Measurements from ENCODE around the gene ZNF444.
"Not testable (repeated sequence)": the region's sequence is repeated elsewhere in the genome, so short reads cannot be mapped to it uniquely, and the experiment has no call there.

ZNF444 gene

GRCh38 chr19:56199687-56200086, 58.6 kb downstream of the ZNF444 start:
- no peaks in the 10 kb centered on the region for H3K9me3 ChIP-seq (ENCODE audit: insufficient read depth, low read length)
- H3K79me2 ChIP-seq (ENCODE audit: insufficient read depth, low read length) = no peaks in the 10 kb centered on the region
- H3F3A ChIP-seq (ENCODE audit: insufficient read depth) = no peaks in the 10 kb centered on the region
- H3K9me2 ChIP-seq (replicated peaks; ENCODE audit: insufficient read depth, low read length) = no peaks in the 10 kb centered on the region
- H3K27me3 ChIP-seq (ENCODE audit: low read length) = no peaks in the 10 kb centered on the region
- H3K9ac ChIP-seq (ENCODE audit: low read length) = no peak overlapping the region
- no peak for TF ChIP-seq EZH2phosphoT487 (conservative IDR thresholded peaks at IDR 0.05; ENCODE audit: low read length)
- TF ChIP-seq CTCF (IDR thresholded peaks at IDR 0.05; ENCODE audit: insufficient read depth, low read length, poor library complexity, severe bottlenecking) = no peak
- no peak overlapping the region for H3K27ac ChIP-seq (ENCODE audit: low read depth, low read length)
- H3K4me2 ChIP-seq (ENCODE audit: low read depth, low read length, poor library complexity, severe bottlenecking) = no peak overlapping the region
- H4K20me1 ChIP-seq (ENCODE audit: low read depth, low read length) = no peaks in the 10 kb centered on the region
- no peak overlapping the region for H2AFZ ChIP-seq (ENCODE audit: low read depth, low read length, severe bottlenecking)
- H3K36me3 ChIP-seq (ENCODE audit: low read length) = no peaks in the 10 kb centered on the region
- no peak overlapping the region for H3K4me3 ChIP-seq (ENCODE audit: insufficient read depth, low read length, poor library complexity, severe bottlenecking)

- Histone ChIP-seq H3K36me3 (ENCODE audit: low read length) (no peaks in the 10 kb centered on the region), H3K4me3 (ENCODE audit: insufficient read depth, low read length, poor library complexity, severe bottlenecking) (no peak within 1 kb of the TSS), H3K27me3 (ENCODE audit: low read length) (no peaks in the 10 kb centered on the region), H3K9me3 (ENCODE audit: insufficient read depth, low read length) (no peaks in the 10 kb centered on the region), H3K9ac (ENCODE audit: low read length) (no peak within 1 kb of the TSS), H4K20me1 (ENCODE audit: low read depth, low read length) (no peaks in the 10 kb centered on the region), H3K27ac (ENCODE audit: low read depth, low read length) (no peak within 1 kb of the TSS), H3K4me2 (ENCODE audit: low read depth, low read length, poor library complexity, severe bottlenecking) (no peak within 1 kb of the TSS), H3K9me2 (replicated peaks; ENCODE audit: insufficient read depth, low read length) (no peaks in the 10 kb centered on the region), H2AFZ (ENCODE audit: low read depth, low read length, severe bottlenecking) (no peak within 1 kb of the TSS), H3K79me2 (ENCODE audit: insufficient read depth, low read length) (no peaks in the 10 kb centered on the region), H3F3A (ENCODE audit: insufficient read depth) (no peaks in the 10 kb centered on the region)
- no peak for TF ChIP-seq CTCF (IDR thresholded peaks at IDR 0.05; ENCODE audit: insufficient read depth, low read length, poor library complexity, severe bottlenecking)
- no peak for TF ChIP-seq EZH2phosphoT487 (conservative IDR thresholded peaks at IDR 0.05; ENCODE audit: low read length)
Measured at GRCh38 chr19:56201973-56202372, 60.9 kb downstream of the ZNF444 start, which contains the start of gene ZSCAN5C. TSS of gene ZSCAN5C (plus strand) at chr19:56202273. CDS start at chr19:56205914, 3,641 bp downstream.

- not testable (repeated sequence) for H4K20me1 ChIP-seq (ENCODE audit: low read depth, low read length); H3K9ac ChIP-seq (ENCODE audit: low read length); H3K9me2 ChIP-seq (replicated peaks; ENCODE audit: insufficient read depth, low read length); H3K4me2 ChIP-seq (ENCODE audit: low read depth, low read length, poor library complexity, severe bottlenecking); H3K27me3 ChIP-seq (ENCODE audit: low read length); H2AFZ ChIP-seq (ENCODE audit: low read depth, low read length, severe bottlenecking); H3K9me3 ChIP-seq (ENCODE audit: insufficient read depth, low read length); H3K4me3 ChIP-seq (ENCODE audit: insufficient read depth, low read length, poor library complexity, severe bottlenecking); H3K36me3 ChIP-seq (ENCODE audit: low read length); H3F3A ChIP-seq (ENCODE audit: insufficient read depth); H3K27ac ChIP-seq (ENCODE audit: low read depth, low read length); H3K79me2 ChIP-seq (ENCODE audit: insufficient read depth, low read length)
Measured at GRCh38 chr19:56207581-56207980, 66.5 kb downstream of the ZNF444 start.

GRCh38 chr19:56209091-56209490, 68.0 kb downstream of the ZNF444 start:
- H3K27me3 ChIP-seq (ENCODE audit: low read length) = no peaks in the 10 kb centered on the region
- H3K9me2 ChIP-seq (replicated peaks; ENCODE audit: insufficient read depth, low read length) = no peaks in the 10 kb centered on the region
- H3K36me3 ChIP-seq (ENCODE audit: low read length) = no peaks in the 10 kb centered on the region
- no peaks in the 10 kb centered on the region for H4K20me1 ChIP-seq (ENCODE audit: low read depth, low read length)
- H3K79me2 ChIP-seq (ENCODE audit: insufficient read depth, low read length) = no peaks in the 10 kb centered on the region
- H2AFZ ChIP-seq (ENCODE audit: low read depth, low read length, severe bottlenecking) = no peak overlapping the region
- TF ChIP-seq EZH2phosphoT487 (conservative IDR thresholded peaks at IDR 0.05; ENCODE audit: low read length) (no peak), CTCF (IDR thresholded peaks at IDR 0.05; ENCODE audit: insufficient read depth, low read length, poor library complexity, severe bottlenecking) (no peak)
- no peaks in the 10 kb centered on the region for H3F3A ChIP-seq (ENCODE audit: insufficient read depth)
- H3K9ac ChIP-seq (ENCODE audit: low read length) = no peak overlapping the region
- H3K9me3 ChIP-seq (ENCODE audit: insufficient read depth, low read length) = no peaks in the 10 kb centered on the region
- H3K27ac ChIP-seq (ENCODE audit: low read depth, low read length) = no peak overlapping the region
- H3K4me2 ChIP-seq (ENCODE audit: low read depth, low read length, poor library complexity, severe bottlenecking) = no peak overlapping the region
- H3K4me3 ChIP-seq (ENCODE audit: insufficient read depth, low read length, poor library complexity, severe bottlenecking) = no peak overlapping the region

- not testable (repeated sequence) for H3K27me3 ChIP-seq (ENCODE audit: low read length)
Measured at GRCh38 chr19:56210036-56210435, 68.9 kb downstream of the ZNF444 start.

More at GRCh38 chr19:56210036-56210435, 68.9 kb downstream of the ZNF444 start:
- H3K9me2 ChIP-seq (replicated peaks; ENCODE audit: insufficient read depth, low read length); H3K79me2 ChIP-seq (ENCODE audit: insufficient read depth, low read length); H3K4me2 ChIP-seq (ENCODE audit: low read depth, low read length, poor library complexity, severe bottlenecking); H3F3A ChIP-seq (ENCODE audit: insufficient read depth); H3K36me3 ChIP-seq (ENCODE audit: low read length); H3K9me3 ChIP-seq (ENCODE audit: insufficient read depth, low read length); H4K20me1 ChIP-seq (ENCODE audit: low read depth, low read length); H3K27ac ChIP-seq (ENCODE audit: low read depth, low read length); H3K9ac ChIP-seq (ENCODE audit: low read length); H2AFZ ChIP-seq (ENCODE audit: low read depth, low read length, severe bottlenecking); H3K4me3 ChIP-seq (ENCODE audit: insufficient read depth, low read length, poor library complexity, severe bottlenecking): not testable (repeated sequence)

All from SU-DHL-6 (cell line).